Fibroblast of gingiva (primary cell): ENCODE measurements around the gene RAP1B.
A peak's percentile ranks its signal among the peaks of the same experiment; 100 is the strongest.

Experiments
- DNase-seq: peaks from one replicate; pipeline ENCODE4 v3.0.0-alpha.2; 2011; ENCODE audit warnings: low read depth

Gene RAP1B

GRCh38 chr12:68612202-68612601 lies 1.5 kb downstream of the RAP1B start:
- peak; percentile 4 for DNase-seq

GRCh38 chr12:68612697-68613096 lies 2.0 kb downstream of the RAP1B start:
- no peak for DNase-seq

- DNase-seq = no peak
These were observed 2.7 kb downstream of the RAP1B start for GRCh38 chr12:68613209-68613904.

GRCh38 chr12:68614105-68614679 lies 3.5 kb downstream of the RAP1B start:
- DNase-seq = no peak

- DNase-seq = no peak
These were observed 4.1 kb downstream of the RAP1B start for GRCh38 chr12:68614769-68615168.

GRCh38 chr12:68617160-68617926 lies 6.6 kb downstream of the RAP1B start:
- peak; percentile 53 for DNase-seq

GRCh38 chr12:68619541-68619940 lies 8.8 kb downstream of the RAP1B start:
- no peak for DNase-seq

- DNase-seq = no peak
These were observed 10.1 kb downstream of the RAP1B start for GRCh38 chr12:68620519-68621471.

GRCh38 chr12:68621472-68622081 lies 10.9 kb downstream of the RAP1B start:
- DNase-seq = no peak

GRCh38 chr12:68622250-68622649 lies 11.6 kb downstream of the RAP1B start:
- no peak for DNase-seq

- DNase-seq = no peak
These were observed 12.4 kb downstream of the RAP1B start for GRCh38 chr12:68623059-68623458.

GRCh38 chr12:68623984-68624383 lies 13.3 kb downstream of the RAP1B start:
- no peak for DNase-seq

GRCh38 chr12:68624933-68625332 lies 14.2 kb downstream of the RAP1B start:
- DNase-seq = no peak

GRCh38 chr12:68627673-68628319 lies 17.1 kb downstream of the RAP1B start:
- DNase-seq = no peak

GRCh38 chr12:68628698-68629097 lies 18.0 kb downstream of the RAP1B start:
- DNase-seq = no peak

GRCh38 chr12:68630050-68630449 lies 19.4 kb downstream of the RAP1B start:
- DNase-seq = no peak

- DNase-seq = no peak
These were observed 19.9 kb downstream of the RAP1B start for GRCh38 chr12:68630598-68630997.

GRCh38 chr12:68631227-68631626 lies 20.5 kb downstream of the RAP1B start:
- peak; percentile 10 for DNase-seq

GRCh38 chr12:68632486-68632885 lies 21.8 kb downstream of the RAP1B start:
- DNase-seq = no peak

- no peak for DNase-seq
These were observed 23.2 kb downstream of the RAP1B start for GRCh38 chr12:68633614-68634558.
